CD8-positive, alpha-beta memory T cell (primary cell): ENCODE measurements around the gene SOX10. TPM values are rescaled to one million over a fixed set of nuclear protein-coding genes. Genes with fewer than 3 reads are reported as not detected.

Experiments
- CTCF ChIA-PET: fragments of 350-600 bp; sonication (Branson Sonifier 250); formaldehyde crosslinking; loops from one replicate; lab custom pipeline; 2021; ENCODE audit warnings: antibody characterized with exemption; lab: Charles Lee
- POLR2A ChIA-PET: fragments of 350-600 bp; sonication (Branson Sonifier 250); formaldehyde crosslinking; loops from one replicate; lab custom pipeline; 2021; ENCODE audit warnings: antibody characterized with exemption; lab: Charles Lee
- DNase-seq, 5 donors: peaks; one replicate each; pipeline versions ENCODE4 v3.0.0 to v3.0.0-alpha.2; 2020 to 2022; ENCODE audit warnings: mixed read lengths in 1 of 5
- H3K27ac ChIP-seq: one replicate; pipeline ENCODE4 v1.7.0; 2013; ENCODE audit warnings: low read depth, mild to moderate bottlenecking, low read length, moderate library complexity
- H3K27me3 ChIP-seq: 2 replicates; pipeline ENCODE4 v1.7.0; 2013; ENCODE audit warnings: low read length, mild to moderate bottlenecking; ENCODE audit not compliant: insufficient read depth, poor library complexity, severe bottlenecking
- H3K36me3 ChIP-seq: 2 replicates; pipeline ENCODE4 v1.7.0; 2013; ENCODE audit warnings: mild to moderate bottlenecking, low read length, moderate library complexity; ENCODE audit not compliant: insufficient read depth
- H3K4me1 ChIP-seq: 2 replicates; pipeline ENCODE4 v1.7.0; 2013; ENCODE audit warnings: mild to moderate bottlenecking, low read length, moderate library complexity; ENCODE audit not compliant: insufficient read depth
- H3K4me3 ChIP-seq: 2 replicates; pipeline ENCODE4 v1.7.0; 2013; ENCODE audit warnings: mild to moderate bottlenecking, low read length
- H3K9me3 ChIP-seq: 2 replicates; pipeline ENCODE4 v1.7.0; 2013; ENCODE audit warnings: mild to moderate bottlenecking, low read length
- H3K27ac Mint-ChIP-seq, 8 donors: one replicate each; pipeline ENCODE4 v1.8.0; 2020 to 2021; ENCODE audit warnings: mixed read lengths in 8 of 8, mild to moderate bottlenecking in 6 of 8, inconsistent platforms in 3 of 8, moderate library complexity in 3 of 8
- H3K27me3 Mint-ChIP-seq, 2 donors: one replicate each; pipeline ENCODE4 v1.8.0; 2020 to 2021; ENCODE audit warnings: mixed read lengths in 2 of 2, mild to moderate bottlenecking in 1 of 2, moderate library complexity in 1 of 2
- H3K36me3 Mint-ChIP-seq, 3 donors: one replicate each; pipeline ENCODE4 v1.8.0; 2020 to 2021; ENCODE audit warnings: mixed read lengths in 3 of 3, inconsistent platforms in 1 of 3, mild to moderate bottlenecking in 1 of 3
- H3K4me1 Mint-ChIP-seq, 3 donors: one replicate each; pipeline ENCODE4 v1.8.0; 2020 to 2021; ENCODE audit warnings: mixed read lengths in 3 of 3, inconsistent platforms in 1 of 3, mild to moderate bottlenecking in 1 of 3
- H3K4me3 Mint-ChIP-seq, 7 donors: one replicate each; pipeline ENCODE4 v1.8.0; 2020 to 2021; ENCODE audit warnings: mixed read lengths in 7 of 7, mild to moderate bottlenecking in 6 of 7, moderate library complexity in 4 of 7, inconsistent platforms in 2 of 7
- H3K9me3 Mint-ChIP-seq, 5 donors: one replicate each; pipeline ENCODE4 v1.8.0; 2020 to 2022; ENCODE audit warnings: mixed read lengths in 5 of 5, mild to moderate bottlenecking in 3 of 5, moderate library complexity in 2 of 5, inconsistent platforms in 1 of 5
- polyA plus RNA-seq: library from polyadenylated mRNA; unstranded; fragments of 300-500 nt; fragmentation: Illumina TruSeq; gene quantifications from one replicate; pipeline ENCODE4 v1.2.3, GENCODE V29; 2021
- total RNA-seq, 2 experiments: library from RNA; stranded (reverse); gene quantifications; one replicate each; pipeline ENCODE4 v1.2.3, GENCODE V29; 2021

SOX10 gene
- total and polyA plus RNA-seq, 3 experiments from 2014 or later: not detected

- POLR2A ChIA-PET: no interaction called here
- no peak for DNase-seq
- Histone ChIP-seq H3K27ac (no peak overlapping the region), H3K36me3 (no peaks in the 10 kb centered on the region), H3K27me3 (no peaks in the 10 kb centered on the region), H3K9me3 (no peaks in the 10 kb centered on the region), H3K4me3 (no peak overlapping the region), H3K4me1 (peaks cover 14% of the 10 kb centered on the region)
- Mint-ChIP-seq H3K36me3 (no peaks in the 10 kb centered on the region), H3K4me3 (no peak overlapping the region), H3K27me3 (no peaks in the 10 kb centered on the region), H3K27ac (peak overlapping the region in 1 of 8 donors; percentile 86), H3K9me3 (no peaks in the 10 kb centered on the region), H3K4me1 (peaks cover 27 to 31% (median 28%) of the 10 kb centered on the region in 3 donors)
- CTCF ChIA-PET: no interaction called here
Measured at GRCh38 chr22:38006906-38007305, 22.6 kb upstream of the SOX10 start.

GRCh38 chr22:38005943-38006342 is 21.6 kb upstream of the SOX10 start:
- Histone ChIP-seq H3K4me3 (no peak overlapping the region), H3K4me1 (peaks cover 14% of the 10 kb centered on the region), H3K27me3 (no peaks in the 10 kb centered on the region), H3K36me3 (no peaks in the 10 kb centered on the region), H3K9me3 (no peaks in the 10 kb centered on the region), H3K27ac (no peak overlapping the region)
- Mint-ChIP-seq H3K36me3 (no peaks in the 10 kb centered on the region), H3K27ac (peak overlapping the region in 1 of 8 donors; percentile 73), H3K27me3 (no peaks in the 10 kb centered on the region), H3K4me3 (no peak overlapping the region), H3K9me3 (no peaks in the 10 kb centered on the region), H3K4me1 (peaks cover 27 to 32% (median 31%) of the 10 kb centered on the region in 3 donors)
- CTCF ChIA-PET: no interaction called here
- DNase-seq: no peak
- POLR2A ChIA-PET: no interaction called here

- Mint-ChIP-seq H3K4me3 (peak overlapping the region in 3 of 7 donors; percentile 6 to 66 (median 11)), H3K4me1 (peaks cover 37 to 56% (median 42%) of the 10 kb centered on the region in 3 donors), H3K27ac (peak overlapping the region in 7 of 8 donors; percentile 82 to 94 (median 90)), H3K9me3 (no peaks in the 10 kb centered on the region), H3K36me3 (no peaks in the 10 kb centered on the region), H3K27me3 (no peaks in the 10 kb centered on the region)
- Histone ChIP-seq H3K4me1 (peaks cover 32% of the 10 kb centered on the region), H3K36me3 (no peaks in the 10 kb centered on the region), H3K4me3 (no peak overlapping the region), H3K27ac (no peak overlapping the region), H3K27me3 (no peaks in the 10 kb centered on the region), H3K9me3 (no peaks in the 10 kb centered on the region)
- ChIA-PET POLR2A (interaction anchor here (0.5 kb wide), 1 partner anchor 102 kb away, joined by 3 read pairs; no protein-coding TSS in a partner anchor), CTCF (no interaction called here)
- peak in 1 of 5 donors; percentile 35 for DNase-seq
Measured at GRCh38 chr22:37999640-38000272, 15.4 kb upstream of the SOX10 start.

- Histone ChIP-seq H3K9me3 (no peaks in the 10 kb centered on the region), H3K36me3 (no peaks in the 10 kb centered on the region), H3K4me1 (peaks cover 35% of the 10 kb centered on the region), H3K27ac (no peak overlapping the region), H3K27me3 (no peaks in the 10 kb centered on the region), H3K4me3 (no peak overlapping the region)
- Mint-ChIP-seq H3K27ac (peak overlapping the region in 6 of 8 donors; percentile 82 to 94 (median 89)), H3K9me3 (no peaks in the 10 kb centered on the region), H3K36me3 (no peaks in the 10 kb centered on the region), H3K27me3 (no peaks in the 10 kb centered on the region), H3K4me1 (peaks cover 37 to 53% (median 38%) of the 10 kb centered on the region in 3 donors), H3K4me3 (peak overlapping the region in 1 of 7 donors; percentile 66)
- ChIA-PET POLR2A (interaction anchor here (0.5 kb wide), 1 partner anchor 102 kb away, joined by 3 read pairs; no protein-coding TSS in a partner anchor), CTCF (no interaction called here)
- no peak for DNase-seq
Measured at GRCh38 chr22:37999236-37999635, 14.9 kb upstream of the SOX10 start.

GRCh38 chr22:37998543-37998942 is 14.2 kb upstream of the SOX10 start:
- H3K36me3 Mint-ChIP-seq: no peaks in the 10 kb centered on the region
- Histone ChIP-seq H3K27ac (peak overlapping the region; percentile 33), H3K27me3 (no peaks in the 10 kb centered on the region), H3K4me3 (no peak overlapping the region), H3K9me3 (no peaks in the 10 kb centered on the region), H3K4me1 (peaks cover 38% of the 10 kb centered on the region), H3K36me3 (no peaks in the 10 kb centered on the region)
- ChIA-PET CTCF (no interaction called here), POLR2A (no interaction called here)
- H3K4me1 Mint-ChIP-seq: peaks cover 39 to 57% (median 42%) of the 10 kb centered on the region in 3 donors
- H3K9me3 Mint-ChIP-seq: no peaks in the 10 kb centered on the region
- peak overlapping the region in 2 of 7 donors; percentile 23 to 63 for H3K4me3 Mint-ChIP-seq
- H3K27ac Mint-ChIP-seq: peak overlapping the region in 7 of 8 donors; percentile 50 to 94 (median 88)
- no peak for DNase-seq
- H3K27me3 Mint-ChIP-seq: no peaks in the 10 kb centered on the region

GRCh38 chr22:37996515-37997246 is 12.3 kb upstream of the SOX10 start:
- Mint-ChIP-seq H3K4me1 (peaks cover 48 to 65% (median 51%) of the 10 kb centered on the region in 3 donors), H3K27ac (peak overlapping the region; percentile 84 to 98 (median 93)), H3K36me3 (no peaks in the 10 kb centered on the region), H3K4me3 (peak overlapping the region in 5 of 7 donors; percentile 26 to 80 (median 59)), H3K9me3 (peaks cover 0 to under 1% (median 0%) of the 10 kb centered on the region in 5 donors), H3K27me3 (no peaks in the 10 kb centered on the region)
- Histone ChIP-seq H3K27me3 (no peaks in the 10 kb centered on the region), H3K36me3 (no peaks in the 10 kb centered on the region), H3K9me3 (no peaks in the 10 kb centered on the region), H3K4me1 (peaks cover 38% of the 10 kb centered on the region), H3K4me3 (no peak overlapping the region), H3K27ac (peak overlapping the region; percentile 38)
- ChIA-PET CTCF (no interaction called here), POLR2A (no interaction called here)
- no peak for DNase-seq

- Mint-ChIP-seq H3K36me3 (no peaks in the 10 kb centered on the region), H3K9me3 (peaks cover 0 to 2% (median 0%) of the 10 kb centered on the region in 5 donors), H3K4me1 (peaks cover 48 to 65% (median 51%) of the 10 kb centered on the region in 3 donors), H3K27ac (peak overlapping the region; percentile 84 to 98 (median 92)), H3K27me3 (no peaks in the 10 kb centered on the region), H3K4me3 (peak overlapping the region in 5 of 7 donors; percentile 1 to 74 (median 44))
- H3K4me3 ChIP-seq: no peak overlapping the region
- H3K4me1 ChIP-seq: peaks cover 38% of the 10 kb centered on the region
- H3K27me3 ChIP-seq: no peaks in the 10 kb centered on the region
- no peak for DNase-seq
- peak overlapping the region; percentile 38 for H3K27ac ChIP-seq
- H3K9me3 ChIP-seq: no peaks in the 10 kb centered on the region
- no peaks in the 10 kb centered on the region for H3K36me3 ChIP-seq
- POLR2A ChIA-PET: no interaction called here
- CTCF ChIA-PET: no interaction called here
Measured at GRCh38 chr22:37996079-37996478, 11.7 kb upstream of the SOX10 start.

GRCh38 chr22:37995460-37995859 is 11.1 kb upstream of the SOX10 start:
- no peak overlapping the region for H3K4me3 ChIP-seq
- DNase-seq: no peak
- H3K36me3 ChIP-seq: no peaks in the 10 kb centered on the region
- H3K27ac ChIP-seq: no peak overlapping the region
- H3K27me3 ChIP-seq: no peaks in the 10 kb centered on the region
- Mint-ChIP-seq H3K4me3 (peak overlapping the region in 4 of 7 donors; percentile 31 to 74 (median 52)), H3K27ac (peak overlapping the region; percentile 68 to 98 (median 90)), H3K27me3 (no peaks in the 10 kb centered on the region), H3K36me3 (no peaks in the 10 kb centered on the region), H3K4me1 (peaks cover 48 to 60% (median 51%) of the 10 kb centered on the region in 3 donors), H3K9me3 (peaks cover 0 to 2% (median 0%) of the 10 kb centered on the region in 5 donors)
- CTCF ChIA-PET: interaction anchor here (1.3 kb wide), 1 partner anchor 57 kb away, joined by 6 read pairs; no protein-coding TSS in a partner anchor
- no peaks in the 10 kb centered on the region for H3K9me3 ChIP-seq
- POLR2A ChIA-PET: interaction anchor here (0.6 kb wide), 1 partner anchor 15 kb away, joined by 3 read pairs; no protein-coding TSS in a partner anchor
- H3K4me1 ChIP-seq: peaks cover 38% of the 10 kb centered on the region
